Activated CD8-positive, alpha-beta memory T cell treated with anti-CD3 and anti-CD28 coated beads, Interleukin-2, amount 50 U/mL, for 1 hour (primary cell): ENCODE results near the gene TMEM61.

Experiments
- DNase-seq: peaks from one replicate; pipeline ENCODE4 v3.0.0-alpha.2; 2020; ENCODE audit errors: extremely low read depth

TMEM61 gene

DNA sequence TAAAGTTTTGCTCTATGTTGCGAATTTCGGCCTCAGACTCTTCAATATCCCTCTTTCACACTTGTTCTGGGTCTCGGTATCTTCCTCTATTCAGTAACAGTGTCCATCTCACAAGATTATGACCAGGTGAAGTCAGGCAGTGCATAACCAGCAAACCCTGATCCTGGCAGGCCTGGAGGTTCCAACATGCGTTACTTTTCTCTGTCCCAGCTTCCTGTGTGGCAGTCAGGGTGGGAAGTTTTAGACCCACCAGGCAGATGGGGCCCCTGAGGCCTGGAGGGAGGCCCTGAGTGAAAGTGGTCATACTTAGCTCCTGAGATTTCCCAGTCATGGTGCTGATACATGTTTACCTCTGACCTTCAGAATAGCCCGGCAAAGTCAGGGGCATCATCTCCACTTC is 5.1 kb downstream of the TMEM61 start:
- no peak for DNase-seq

DNA sequence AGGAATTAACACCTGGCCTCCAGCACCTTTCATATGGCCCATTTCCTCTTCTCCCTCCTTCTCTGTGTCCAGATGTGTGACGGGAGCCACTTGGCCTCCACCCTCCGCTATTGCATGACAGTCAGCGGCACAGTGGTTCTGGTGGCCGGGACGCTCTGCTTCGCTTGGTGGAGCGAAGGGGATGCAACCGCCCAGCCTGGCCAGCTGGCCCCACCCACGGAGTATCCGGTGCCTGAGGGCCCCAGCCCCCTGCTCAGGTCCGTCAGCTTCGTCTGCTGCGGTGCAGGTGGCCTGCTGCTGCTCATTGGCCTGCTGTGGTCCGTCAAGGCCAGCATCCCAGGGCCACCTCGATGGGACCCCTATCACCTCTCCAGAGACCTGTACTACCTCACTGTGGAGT is 5.6 kb downstream of the TMEM61 start:
- DNase-seq: no peak

DNA sequence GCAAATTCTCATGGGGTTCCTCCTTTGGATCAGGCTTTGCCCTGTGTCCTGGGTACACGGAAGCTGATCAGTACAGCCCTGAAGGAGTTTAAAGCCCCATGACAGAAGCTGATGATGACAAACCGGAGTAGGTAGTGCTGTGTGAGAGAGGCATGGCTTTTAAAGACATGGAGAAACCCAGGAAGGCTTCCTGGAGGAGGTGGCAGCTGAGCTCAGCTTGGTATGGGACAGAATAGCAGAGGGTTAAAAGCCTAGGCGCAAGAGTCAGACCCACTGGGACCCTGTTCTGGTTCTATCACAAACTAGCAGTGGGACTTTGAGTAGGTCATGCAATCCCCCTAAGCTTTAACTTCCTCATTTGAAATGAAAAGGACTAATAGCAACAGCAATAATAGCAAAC is 6.1 kb downstream of the TMEM61 start:
- DNase-seq: no peak

DNA sequence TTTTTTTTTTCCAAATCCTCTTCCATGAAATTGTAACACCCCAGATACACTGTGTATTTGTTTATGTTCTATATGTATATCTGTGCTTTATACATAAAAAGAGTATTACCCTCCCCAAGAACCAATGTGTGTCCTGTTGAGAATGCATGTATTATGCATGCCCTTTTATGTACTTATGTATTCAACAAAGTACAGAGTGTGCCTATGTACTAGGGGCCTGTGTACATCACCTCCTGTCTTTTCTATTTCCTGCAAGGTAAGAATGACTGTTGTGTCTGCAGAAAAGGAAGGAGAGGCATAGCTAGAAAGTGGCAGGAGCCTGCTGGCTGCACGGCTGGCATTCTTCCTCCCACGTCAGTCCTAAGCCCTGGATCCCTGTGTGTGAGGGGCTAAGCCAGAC is 7.0 kb downstream of the TMEM61 start:
- DNase-seq: no peak

DNA sequence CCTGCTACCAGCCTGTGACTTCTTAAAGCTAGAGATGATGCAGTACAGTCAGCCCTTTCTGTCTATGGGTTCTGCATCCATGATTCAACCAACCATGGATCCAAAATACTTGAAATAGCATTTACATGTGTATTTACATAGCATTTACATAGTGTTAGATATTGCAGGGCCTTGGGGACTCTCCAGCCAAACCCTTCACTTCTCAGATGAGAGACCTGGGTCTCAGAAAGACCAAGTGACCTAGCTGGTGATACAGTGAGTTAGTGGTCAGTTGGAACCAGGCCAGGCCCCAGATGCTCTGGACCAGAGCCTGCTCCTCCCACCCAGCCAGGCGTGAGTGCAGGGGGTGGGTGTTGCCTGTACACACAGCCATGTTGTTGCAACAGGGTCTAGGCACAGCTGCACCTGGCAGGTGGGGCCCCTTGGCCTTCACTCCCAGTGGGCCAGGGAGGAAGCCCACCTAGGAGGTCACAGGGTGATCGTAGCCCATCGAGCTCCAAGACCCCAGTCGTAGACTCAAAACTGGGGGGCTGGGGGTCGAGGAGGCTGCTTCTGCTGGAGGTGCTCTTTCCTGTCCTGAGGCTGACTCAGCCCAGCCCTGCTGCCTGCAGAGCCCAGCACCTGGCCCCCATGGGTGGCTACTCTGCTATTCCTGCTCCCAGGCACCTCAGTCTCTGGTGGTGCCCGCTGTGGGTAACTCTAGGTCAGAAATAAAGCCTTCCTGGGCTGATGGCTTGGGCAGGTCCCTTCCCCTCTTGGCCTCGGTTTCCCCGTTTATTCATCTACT is 7.7 kb downstream of the TMEM61 start:
- DNase-seq: no peak

DNA sequence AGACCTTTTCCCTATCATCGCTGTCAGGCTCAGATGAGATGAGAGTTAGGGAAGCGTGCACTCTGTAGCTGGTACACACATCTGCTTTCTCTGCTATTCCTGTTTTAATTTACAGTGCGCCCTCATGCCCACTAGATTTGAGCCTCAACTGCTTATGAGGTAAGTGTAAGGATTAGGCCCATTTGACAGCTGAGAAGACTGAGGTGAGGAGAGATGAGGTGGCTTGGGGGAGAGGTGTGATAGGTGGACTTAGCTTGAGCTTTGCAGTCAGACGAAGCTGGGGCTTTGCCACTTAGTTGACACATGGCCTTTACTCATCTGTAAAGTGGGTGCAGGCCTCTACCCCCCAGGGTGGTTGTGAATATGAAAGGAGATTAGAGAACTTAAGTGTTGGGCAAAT is 8.5 kb downstream of the TMEM61 start:
- DNase-seq: no peak

DNA sequence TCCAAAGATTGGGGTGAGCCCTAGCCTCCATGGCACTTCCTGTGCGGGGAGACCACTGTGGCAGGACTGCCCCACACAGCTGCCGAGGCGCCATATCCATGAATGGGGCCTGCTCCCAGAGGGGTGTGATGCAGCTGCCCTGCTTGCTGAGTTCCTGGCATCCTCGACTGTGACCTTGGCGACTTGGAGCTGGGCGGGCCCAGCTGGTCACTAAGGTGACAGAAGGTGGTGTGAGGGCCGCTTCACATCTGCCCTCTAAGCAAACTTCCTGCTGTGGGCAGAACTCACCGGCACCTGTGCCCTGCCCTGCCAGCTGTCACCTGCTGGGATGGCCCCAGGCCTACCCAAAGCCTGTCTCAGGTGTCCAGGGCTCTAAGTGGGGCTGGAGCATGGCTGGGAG is 9.0 kb downstream of the TMEM61 start:
- no peak for DNase-seq

DNA sequence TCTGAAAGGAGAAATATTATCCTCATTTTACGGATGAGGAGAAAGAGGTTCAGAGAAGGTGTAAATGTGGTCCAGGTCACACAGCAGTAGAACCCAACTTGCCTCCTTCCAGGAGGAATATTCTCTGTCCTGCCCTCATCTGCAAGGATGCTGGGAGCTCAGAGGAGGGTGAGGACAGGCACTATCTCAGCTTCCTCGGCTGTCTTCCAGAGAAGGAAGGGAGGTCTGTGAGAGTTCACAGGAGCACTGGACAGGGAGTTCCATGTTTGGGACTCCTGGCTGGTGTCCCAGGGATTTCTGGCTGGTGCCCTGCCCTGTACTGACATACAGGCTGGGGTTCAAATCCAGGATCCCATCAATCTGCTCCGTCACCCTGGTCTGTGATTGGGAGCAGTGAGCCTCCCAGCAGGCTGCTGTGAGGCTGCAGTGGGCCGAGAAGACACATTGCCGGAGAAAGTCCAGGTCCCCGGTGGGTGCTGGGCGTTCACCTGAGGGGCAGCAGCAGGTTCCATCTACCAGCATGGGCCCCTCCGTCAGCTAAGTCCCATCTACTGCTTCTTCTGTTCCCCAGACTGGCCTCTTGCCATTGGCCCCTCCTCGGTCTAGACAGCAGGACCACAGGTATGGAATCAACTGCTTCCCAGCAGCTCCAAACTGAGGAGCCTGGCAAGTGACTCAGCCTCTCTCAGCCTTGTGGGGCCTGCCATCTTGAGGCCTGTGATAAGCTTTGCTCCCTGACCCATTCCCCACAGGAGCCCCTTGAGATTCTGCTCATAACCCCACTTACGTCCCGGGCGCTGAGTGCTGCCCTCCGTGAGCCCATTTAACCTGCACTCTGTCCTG is 9.8 kb downstream of the TMEM61 start:
- no peak for DNase-seq

DNA sequence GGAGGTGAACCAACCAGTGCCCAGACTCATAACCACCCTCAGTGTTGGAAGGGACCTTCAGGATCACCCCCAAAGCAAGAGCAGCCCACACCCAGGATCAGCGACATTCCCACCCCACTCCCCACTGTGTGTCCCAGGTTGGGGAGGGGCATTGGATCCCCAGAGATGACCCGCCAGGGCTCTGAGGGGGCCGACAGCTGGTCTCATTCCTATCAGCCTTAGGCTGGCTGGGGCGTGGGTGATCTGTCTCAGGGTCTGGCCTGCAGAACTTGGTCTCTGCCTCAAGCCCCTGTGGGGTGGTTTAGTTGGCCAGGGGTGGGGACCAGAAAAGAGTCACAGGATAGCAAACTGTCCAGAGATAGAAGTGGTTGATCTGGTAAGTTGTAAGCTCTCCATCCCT is 10.5 kb downstream of the TMEM61 start:
- no peak for DNase-seq

DNA sequence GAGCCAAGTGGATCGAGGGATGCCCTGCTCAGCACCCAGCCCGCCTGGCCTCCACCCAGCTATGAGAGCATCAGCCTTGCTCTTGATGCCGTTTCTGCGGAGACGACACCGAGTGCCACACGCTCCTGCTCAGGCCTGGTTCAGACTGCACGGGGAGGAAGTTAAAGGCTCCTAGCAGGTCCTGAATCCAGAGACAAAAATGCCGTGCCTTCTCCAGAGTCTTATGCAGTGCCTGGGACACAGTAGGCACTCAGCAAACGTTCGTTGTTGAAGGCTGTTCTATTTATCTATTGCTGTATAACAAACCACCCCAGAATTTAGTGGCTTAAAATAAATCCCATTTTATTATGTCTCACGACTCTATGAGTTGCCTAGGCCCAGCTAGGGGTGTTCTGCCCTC is 11.5 kb downstream of the TMEM61 start:
- no peak for DNase-seq

DNA sequence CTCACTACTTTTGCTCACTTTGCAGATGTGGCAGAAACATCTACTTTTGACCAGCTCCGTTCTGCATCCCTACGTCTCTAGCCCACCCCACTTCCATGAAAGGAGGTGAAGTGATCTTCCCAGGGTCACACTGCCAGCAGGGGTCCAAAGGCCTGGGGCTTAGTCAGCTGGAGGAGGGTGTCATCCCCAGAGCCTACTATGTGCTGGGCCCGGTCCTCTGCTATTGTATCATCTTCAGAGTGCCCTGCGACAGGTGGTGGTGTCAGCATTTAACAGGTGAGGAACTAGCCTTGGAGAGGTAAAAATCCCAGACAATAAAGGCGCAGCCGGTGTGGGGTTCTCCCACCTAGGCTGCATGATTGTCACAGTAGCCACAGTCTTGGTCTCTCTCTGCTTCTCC is 12.7 kb downstream of the TMEM61 start:
- DNase-seq: no peak

DNA sequence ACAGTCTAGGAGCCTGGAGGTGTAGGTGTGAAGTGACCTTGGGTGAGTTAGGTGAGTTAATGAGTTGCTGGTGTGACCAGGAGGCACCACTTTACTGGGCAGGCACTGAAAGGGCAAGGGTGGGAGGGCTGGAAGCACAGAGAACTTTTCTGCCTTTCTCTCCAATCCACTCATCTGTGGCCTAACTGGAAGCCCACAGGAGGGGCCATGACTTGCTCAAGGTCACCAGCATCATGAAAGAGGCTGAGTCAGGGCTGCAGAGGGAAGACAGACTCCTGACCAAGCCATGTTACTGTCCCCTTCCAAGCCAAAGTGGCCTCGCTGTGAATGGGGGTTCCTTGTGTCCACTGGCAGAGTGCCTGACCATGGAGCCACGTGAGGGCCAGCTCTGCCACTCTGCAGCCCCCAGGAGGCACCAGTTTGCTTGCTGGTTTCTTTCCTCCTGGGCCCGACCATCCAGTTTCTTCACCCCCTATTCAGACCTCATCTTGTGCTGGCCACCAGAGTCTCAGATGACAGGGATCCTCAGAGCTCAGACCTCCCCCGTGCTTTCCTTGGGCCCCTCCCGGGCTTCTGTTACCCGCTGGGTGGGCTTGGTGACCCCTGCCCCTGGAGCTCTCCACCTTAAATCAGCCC is 14.0 kb downstream of the TMEM61 start:
- no peak for DNase-seq

DNA sequence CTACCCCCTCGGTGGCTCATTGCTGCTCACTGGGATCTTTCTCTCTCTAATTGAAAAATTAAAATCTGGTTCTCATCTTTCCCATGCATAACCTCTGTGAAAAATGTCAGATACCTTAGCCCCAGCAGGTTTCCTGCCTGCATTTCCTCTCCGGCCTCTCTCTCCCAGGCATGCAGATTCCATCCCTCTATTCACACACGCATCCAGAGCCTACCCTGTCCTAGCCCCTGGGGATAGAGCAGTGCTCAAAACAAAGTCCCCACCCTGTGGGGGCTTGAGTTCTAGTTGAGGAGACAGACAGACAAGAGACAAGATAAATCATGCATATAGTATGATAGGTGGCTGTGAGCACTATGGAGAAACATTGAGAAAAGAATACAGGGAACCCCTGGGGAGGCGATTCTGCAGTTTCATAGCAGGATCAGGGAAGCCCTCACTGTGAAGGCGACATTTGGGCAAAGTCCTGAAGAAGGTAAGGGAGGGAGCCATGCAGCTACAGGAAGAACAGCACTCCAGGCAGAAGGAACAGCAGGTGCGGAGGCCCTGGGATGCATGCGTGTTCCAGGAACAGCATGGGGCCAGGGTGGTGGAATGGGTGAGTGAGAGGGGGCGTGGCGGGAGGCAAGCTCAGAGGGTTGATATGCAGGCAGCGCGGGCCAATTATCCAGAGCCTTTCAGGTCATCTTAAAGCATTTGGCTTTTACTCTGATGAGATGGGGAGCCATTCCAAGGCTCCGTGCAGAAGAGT is 14.8 kb downstream of the TMEM61 start:
- DNase-seq: no peak

DNA sequence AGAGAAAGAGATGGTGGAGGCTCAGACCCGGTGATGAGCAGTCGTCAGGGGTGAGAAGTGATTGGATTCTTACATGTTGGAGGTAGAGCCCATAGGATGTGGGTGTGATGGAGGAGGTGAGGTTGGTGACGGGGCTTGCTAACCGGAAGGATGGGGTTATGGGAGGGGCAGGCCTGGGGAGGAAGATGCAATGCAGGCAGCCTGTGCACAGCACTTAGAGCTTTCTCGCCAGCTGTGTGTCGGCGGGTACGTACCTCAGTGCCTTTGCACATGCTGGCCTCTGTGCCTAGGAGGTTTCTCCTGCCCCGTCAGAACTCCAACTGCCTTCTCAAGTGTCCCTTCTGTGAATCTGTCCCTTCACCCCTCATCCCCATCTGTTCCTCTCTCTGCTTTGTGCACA is 15.4 kb downstream of the TMEM61 start:
- DNase-seq: no peak

DNA sequence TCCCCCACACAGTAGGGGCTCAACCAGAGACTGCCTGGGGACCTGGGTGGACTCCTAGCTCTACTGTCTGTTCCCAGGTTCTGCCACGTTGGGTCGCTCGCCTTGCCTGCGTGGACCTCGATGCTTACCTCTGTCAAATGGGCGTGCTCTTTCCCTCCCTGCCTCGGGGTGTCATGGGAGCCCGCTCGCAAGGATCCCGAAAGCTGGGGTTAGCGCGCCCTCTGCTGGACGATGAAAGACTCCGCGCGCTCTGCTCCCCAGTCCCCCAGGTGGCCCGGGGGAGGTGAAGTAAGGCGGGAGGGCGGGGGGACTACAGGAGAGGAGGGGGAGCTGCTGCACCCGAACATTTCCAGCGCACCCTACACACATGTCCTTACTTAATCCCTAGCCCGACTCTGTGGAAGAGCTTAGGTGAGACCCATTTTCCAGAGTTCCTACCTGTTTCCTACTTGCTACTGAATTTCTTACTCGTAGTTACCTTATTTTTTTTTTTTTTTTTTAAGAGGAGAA is 16.0 kb downstream of the TMEM61 start:
- peak; percentile 41 for DNase-seq

DNA sequence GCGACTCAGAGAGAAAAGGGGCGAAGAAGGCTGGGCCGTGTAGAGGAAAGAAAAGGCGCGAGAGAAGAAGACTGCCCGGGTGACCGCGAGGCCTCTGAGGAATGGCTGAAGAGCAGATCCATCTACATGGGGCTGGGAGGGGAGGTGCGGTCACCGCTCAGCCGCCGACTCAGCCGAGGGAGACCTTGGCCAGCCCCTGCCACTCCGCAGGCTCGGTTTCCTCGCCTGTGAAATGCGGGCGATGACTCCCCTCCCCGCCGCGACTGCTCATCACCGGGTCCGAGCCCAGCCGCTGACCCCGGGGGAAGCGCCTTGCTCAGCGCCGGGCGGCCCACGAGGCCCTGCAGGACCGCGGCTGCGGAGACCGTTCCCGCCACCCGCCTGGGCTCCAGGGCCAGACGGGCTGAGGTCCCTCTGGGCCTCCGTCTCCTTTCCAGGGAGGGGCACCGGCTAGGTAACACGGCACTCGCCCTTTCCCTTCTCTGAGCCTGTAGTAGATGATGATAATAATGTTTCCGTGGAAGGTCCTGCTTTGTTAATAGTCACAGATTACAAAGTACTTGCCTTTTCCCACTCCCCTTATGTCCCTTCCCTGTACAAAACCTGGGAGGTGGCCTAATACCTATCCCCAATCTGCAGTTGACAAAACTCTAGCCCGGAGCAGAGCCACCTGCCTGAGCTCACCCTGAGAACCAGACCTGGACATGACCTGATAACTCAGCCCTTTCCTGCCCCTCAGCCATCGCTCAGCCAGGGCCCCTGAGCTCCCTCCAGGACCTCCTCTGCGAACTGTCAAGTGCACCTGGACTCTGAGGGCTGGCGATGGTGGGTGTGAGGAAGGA is 16.7 kb downstream of the TMEM61 start:
- no peak for DNase-seq

DNA sequence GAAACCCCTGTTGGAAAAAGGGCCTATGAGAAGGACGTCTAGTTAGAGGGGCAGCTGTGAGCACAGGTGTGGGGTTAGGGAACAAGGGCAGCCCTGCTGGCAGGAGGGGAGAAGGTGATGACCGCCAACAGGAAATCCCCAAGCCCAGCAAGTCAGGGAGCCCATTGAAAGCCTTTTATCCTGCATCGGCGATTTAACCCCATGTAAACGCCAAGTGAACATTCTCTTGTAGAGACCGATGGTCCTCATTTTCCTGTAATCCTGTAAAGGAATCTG is 17.2 kb downstream of the TMEM61 start:
- DNase-seq: no peak

DNA sequence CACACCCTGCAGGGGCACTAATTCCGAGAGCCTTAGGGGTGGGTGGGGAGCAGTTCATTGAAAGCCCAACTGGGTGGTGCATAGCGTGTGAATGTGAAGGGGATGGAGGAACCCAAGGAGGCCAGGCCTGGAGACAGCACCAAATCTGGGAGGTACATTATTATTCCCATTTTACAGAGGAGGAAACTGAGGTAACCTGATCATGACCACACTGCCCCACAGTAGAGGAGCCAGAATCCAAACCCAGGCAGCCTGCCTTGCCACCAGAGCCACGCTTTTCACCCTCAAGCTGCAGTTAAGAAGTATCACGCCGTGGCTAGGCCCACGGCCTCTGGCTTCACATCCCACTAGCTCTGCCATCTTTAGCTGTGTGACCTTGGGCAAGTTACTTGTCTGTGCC is 17.7 kb downstream of the TMEM61 start:
- DNase-seq: no peak

DNA sequence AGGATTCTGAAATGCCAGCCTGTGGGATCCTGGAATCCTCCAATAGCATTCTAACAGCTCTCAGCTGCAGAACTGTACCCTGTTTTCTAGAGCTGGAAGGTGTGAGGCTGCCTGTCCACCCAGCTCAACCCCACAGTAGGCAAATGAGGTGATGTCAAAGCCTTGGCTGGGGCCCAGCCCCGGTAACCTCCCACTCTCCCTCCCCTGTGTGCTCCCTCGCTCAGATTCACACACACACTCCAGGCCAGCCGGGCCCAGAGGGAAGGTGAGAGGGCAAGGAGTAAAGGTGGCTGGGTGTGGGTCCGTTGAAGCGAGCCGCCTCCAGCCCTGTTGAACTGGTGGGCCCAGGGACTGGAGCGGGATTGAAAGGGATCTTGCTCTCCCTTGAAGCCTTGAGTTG is 18.2 kb downstream of the TMEM61 start, which contains the start of gene BSND:
TSS of gene BSND (plus strand) at position 257 of the 400 bp plus-strand sequence. CDS start 254 bp downstream, outside the sequence.
- no peak for DNase-seq

DNA sequence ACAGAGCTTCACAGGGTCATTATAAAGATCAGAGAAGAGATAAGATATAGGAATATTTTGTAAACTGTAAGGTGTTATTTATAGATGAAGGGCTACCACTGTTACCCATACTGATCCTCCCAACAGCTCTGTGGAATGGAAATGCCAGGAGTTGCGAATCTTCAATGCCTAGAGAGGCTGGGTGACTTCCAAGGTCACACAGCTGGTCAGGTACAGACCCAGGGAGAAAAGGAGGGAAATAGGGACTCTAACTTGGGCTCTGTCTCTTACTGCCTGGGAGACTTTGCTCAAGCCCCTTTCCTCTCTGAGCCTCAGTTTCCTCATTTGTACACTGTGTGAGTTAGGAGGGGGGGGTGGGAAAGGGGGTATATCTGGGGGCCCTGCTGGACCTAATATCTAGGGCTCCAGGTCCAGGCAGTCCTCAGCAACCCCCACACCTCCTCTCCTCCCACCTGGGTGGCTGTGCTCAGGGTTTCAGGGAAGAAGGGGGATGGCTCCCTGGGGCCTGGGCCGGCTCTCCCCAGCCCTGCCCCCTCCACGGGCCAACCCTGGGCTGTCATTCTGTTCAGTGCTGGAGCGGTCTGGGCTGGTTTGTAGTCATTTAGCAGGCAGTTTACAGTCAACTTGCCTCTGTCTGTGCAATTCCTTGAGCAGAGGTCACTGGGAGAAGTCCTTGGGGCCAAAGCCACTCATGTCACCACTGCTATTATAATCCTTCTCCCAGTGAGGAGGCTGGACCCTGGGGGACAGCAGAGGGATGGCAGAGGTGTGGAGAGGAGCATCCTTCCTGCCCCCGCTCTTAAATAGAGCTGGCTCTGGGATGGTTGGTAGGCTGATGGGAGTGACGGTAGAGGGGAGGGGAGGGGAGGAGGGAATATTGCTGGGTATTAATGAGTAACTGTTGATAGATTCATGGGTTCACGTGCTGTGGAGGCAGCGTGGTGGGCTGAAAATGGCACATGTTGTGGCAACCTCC is 20.0 kb downstream of the TMEM61 start:
- DNase-seq: no peak
